GM20431 (cell line): ENCODE data around the gene KRT81.
"Not testable (repeated sequence)": the region's sequence is repeated elsewhere in the genome, so short reads cannot be mapped to it uniquely, and the experiment has no call there.

Experiments used
- in situ Hi-C: fragments of 300-500 bp; cut with MseI, MboI; formaldehyde crosslinking; loops from one replicate; pipeline ENCODE4 v1.15.0; 2020; ENCODE audit warnings: low sequenced_read_pairs; ENCODE audit not compliant: unreplicated experiment

Gene KRT81

DNA sequence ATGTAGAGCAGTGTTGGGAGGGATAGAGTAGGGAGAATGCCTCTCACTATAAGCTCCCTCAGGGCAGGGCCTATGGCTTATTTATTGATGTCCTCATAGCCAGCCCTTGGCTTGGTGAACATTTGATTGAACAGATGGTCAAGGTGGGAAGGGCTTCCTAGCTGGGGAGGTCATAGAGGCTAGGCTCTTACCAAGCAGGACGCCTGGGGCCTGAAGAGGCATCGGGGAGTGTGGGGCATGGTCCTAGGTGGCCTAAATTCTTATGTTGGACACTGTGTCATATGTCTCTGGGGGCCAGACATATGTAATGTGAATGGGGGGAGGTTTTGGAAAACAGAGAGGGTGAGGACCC, 34.8 kb downstream of the KRT81 start:
- in situ Hi-C loops, result no loop called here

DNA sequence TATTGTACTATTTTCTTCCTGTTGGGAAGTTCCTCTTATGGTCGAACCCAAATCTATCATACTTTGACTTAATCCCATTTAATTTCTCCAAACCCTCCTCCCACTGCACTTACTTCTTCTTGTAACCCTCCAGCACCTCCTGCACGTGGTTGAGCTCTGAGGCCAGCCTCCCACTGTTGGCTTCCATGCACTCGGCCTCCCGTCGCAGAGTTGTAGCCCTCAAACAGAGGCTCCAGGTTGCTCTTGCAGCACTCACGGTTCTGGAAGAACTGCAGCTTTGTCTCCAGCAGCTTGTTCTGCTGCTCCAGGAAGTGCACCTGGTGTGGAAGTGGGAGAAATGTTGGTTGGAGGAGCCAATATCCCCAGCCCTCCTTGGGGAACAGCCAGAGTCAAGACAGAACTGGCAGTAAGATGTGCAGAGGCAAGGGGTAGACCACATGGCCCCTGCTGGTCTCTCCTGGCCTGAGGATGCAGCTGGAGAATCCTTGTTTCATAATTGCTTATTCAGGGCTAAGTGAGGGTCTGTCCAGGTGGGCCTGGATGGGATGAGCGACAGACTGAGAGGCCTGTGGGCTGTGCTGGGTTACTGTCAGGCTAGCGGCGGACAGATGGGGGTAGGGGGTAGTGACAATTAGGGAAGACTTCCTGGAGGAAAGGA, 35.3 kb downstream of the KRT81 start:
- in situ Hi-C loops, result no loop called here

DNA sequence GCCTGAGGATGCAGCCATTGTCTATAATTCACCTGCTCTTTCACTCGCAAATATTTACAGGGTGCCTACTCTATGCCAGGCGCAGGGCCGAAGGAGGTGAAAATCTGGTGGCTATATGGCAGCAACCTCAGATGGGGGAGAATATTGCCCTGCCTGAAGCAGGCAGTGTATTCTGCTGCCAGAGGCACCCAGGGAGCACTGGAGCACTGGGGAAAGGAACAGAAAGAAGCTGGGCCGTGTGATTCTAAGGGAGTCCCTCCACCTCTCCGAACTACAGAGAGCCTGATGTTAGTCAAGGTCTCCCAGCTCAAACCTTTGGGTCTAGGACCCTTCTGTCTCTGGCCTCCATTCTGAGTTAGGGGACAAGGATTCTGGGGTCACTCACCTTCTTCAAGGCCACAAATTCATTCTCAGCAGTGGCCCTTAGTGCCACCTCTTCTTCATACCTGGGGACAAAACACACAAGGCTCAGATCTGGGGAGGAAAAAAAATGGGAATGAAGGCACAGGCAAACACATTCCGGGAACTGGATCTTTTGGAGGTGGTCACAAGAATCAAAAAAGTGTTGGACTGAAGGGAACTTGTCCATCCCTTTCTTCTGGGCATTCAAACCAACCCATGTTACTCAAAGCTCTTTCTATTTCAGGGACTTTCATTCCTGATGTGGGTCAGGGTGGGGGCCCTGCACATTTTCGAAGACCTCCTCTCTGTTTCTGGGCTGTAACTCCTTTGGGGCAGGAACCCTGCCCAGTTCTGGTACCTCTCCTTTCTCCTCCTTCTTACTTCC, 36.2 kb downstream of the KRT81 start:
- in situ Hi-C loops, result no loop called here

DNA sequence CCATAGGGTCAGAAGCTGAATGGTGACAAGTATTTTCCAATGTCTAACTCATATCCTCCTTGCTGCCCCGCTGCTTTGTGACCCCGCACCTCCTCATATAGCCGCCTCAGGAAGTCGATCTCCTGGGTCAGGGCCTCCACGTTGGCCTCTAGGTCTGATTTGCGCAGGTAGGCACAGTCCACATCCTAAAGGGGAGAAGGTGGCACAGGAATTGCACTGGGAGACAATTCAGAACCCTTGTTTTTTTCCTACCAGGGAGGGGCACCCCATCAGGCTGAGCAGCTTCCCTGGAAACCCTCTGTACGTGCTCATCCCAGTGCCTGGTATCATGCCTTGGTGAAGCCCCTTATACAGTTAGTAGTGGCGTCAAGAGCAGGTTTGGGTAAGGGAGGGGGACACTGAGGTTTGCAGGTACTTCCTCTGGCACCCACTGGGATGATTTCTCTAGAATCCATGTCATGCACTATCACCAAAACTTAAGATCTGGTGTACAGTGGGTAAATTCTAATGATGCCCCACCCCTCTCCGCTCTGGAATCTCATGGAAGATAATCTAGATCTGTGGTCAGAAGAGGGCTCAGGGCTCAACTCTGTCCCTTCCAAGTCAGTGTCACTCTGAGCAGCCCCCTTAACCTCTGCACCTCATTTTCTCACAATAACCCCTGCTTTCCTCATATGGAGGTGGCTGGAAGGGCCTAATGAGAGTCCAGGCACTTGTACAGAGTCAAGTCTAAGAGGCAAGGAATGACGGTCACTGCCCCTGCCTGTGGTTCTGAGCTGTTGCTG, 37.0 kb downstream of the KRT81 start:
- in situ Hi-C loops, result no loop called here

DNA sequence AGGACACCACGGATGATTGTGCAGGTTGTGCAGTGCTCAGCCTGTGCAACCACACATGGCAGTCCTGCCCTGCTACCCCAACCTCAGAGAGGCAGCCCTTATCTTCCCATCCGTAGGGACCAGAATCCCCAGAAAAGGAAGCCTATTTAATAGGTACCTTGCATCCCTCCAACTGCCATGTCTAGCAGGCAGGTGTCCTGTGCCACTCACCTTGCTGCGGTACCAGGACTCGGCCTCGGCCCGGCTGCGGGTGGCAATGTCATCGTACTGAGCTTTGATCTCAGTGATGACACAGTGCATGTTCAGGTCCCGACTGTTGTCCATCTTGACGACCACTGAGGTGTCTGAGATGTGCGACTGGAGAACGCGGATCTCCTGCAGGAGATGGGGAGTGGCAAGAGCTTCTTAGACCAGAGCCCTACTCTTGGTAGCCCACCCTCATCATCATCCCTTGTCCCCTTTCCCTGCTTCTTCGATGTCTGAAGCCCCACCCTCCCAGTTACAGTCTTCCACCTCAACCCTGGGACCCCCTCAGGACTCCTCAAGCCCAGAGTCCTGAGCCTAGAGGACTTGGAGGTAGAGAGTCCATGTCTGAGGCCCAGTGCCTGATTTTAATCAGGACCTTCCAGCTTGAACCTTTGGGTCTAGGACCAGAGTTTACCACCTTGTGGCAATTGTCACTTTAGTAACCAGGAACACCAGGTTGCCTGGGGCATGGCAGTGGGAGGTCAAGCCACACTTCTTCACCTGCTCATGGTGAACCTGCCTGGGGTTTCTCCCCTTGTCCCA, 37.7 kb downstream of the KRT81 start:
- in situ Hi-C loops, result no loop called here

DNA sequence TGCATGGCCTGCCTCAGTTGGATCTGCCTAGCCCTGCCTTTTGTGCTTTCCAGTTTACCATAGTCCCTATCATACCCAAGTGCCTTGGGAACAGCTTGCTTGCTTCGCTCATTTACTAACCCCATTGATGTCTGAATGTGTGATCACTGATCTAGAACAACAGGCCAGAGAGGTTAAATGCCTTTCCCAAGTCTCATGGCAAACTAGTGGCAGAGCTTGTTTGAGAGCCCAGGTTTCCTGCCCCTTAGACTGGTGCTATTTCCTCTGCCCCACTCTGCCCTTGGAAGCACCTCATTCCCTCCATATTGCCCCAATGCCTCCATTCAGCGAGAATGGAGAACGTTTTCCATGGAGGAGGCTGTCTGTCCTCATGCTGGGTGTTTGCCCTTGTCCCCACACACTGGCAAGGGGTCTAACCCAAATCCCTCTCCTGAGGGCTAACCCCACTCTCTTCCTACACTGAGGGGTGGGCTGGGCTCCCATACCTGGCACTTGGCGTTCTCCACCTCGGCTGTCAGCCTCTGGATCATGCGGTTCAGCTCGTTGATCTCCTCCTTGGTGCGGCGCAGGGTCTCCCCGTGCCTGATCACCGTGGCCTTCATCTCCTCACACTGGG, 38.5 kb downstream of the KRT81 start:
- in situ Hi-C loops, result no loop called here

DNA sequence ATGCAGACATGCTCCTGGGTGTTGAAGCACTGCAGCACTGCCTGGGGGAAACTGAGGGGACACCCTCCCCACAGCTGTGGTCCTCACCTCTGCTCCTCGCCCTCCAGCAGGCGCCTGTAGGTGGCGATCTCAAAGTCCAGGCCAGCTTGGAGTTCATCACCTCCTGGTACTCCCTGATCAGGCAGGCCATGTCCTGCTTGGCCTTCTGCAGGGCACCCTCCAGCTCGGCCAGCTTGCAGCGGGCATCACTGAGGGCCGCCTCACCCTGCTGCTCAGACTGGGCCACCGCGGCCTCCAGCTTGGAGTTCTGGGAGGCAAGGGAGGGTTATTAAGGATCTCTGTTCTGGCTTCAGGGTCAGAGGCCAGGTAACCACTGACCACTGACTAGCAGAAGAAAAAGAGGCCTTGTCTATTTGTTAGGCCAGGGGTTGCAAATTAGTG, 39.1 kb downstream of the KRT81 start:
- in situ Hi-C loops, result not testable (repeated sequence)

DNA sequence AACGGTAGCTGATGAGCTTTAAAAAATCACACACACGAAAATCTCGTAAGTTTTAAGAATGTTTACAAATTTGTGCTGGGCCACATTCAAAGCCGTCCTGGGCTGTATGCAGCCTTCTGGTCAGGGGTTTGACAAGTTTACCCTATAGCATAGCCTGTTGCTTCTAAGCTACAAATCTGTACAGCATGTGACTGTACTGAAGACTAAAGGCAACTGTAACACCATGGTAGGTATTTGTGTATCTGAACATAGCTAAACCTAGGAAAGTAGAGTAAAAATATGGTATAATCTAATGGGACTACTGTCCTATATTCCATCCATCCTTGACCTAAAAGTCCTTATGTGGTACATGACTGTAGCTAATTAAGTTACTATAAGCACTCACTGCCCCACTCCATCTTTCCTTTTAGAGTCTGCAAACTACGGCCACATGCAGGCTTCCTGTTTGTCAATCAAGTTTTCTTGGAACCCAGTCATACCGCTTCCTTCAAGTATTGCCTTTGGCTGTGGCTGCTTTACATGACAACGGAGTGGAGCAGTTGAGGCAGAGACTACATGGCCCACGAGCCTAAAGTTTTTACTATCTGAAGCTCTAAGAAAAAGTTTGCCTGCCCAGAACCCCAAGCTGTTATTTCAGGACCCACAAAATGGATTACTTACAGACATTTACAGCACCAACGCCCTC, 39.8 kb downstream of the KRT81 start:
- in situ Hi-C loops, result no loop called here

DNA sequence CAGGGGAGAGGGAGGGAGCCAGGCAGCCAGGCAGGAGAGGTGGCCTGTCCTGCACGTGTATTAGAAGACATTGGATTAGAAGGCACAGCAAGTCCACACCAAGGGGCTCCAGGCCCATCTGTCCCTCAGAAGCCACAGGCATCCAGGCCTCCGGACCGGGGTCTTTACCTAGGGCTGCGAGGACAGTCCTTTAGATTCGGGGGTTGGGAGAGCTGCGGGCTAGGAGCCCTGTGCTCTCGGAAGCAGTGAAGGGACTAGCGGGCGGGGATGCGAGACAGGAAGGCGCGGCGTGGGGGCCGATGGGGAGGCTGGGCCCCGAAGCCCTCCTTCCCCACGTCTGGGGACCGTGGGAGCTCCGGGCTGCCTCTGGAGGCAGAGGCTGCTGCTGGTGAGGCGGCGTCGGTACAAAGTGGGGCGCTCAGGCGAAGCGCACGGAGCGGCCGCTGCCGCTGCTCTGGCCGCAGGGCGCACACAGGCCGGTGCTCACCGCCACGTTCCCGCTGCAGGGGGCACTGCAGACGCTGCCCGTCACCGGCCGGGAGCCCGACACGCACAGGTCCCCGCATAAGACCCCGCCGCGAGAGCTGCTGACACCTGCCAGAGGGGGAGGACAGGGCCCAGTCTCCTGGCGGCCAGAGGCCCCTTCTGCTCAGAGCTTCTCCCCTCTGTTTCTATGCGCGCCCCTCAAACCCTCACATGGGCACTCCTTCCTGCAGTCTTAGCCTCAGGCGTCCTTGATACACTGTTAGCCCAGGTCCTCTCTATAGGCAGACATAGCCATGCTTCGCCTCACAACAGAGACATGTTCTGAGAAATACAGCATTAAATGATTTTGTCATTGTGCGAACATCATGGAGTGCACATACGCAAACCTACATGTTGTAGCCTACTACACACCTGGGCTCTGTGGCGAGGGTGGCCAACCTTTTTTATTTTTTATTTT, 41.0 kb downstream of the KRT81 start:
- in situ Hi-C loops, result no loop called here

DNA sequence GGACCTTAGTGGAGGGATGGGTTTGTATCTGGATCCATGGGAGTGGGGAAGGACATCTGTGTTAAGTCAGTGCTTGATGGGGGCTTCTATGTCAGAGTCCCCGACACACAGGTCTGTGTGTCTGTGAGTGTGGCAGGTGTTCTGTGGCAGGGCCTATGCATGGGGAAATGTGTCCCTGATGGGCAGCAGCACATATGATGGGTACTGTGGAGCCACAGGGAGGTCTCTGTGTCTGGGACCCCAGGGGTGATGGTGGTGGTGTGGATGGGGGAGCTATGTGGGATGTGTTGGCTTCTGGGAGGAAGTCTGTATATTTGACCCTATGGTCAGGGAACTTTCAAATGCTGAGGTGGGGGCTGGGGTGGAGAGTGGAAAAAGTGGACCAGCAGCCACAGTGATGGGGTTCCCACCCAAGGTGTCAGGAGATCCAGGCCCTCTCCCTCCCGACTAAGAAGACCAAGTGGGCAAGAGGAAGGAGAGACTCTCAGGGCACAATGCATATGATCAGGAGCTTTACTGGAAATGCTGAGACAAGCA, 41.8 kb downstream of the KRT81 start:
- in situ Hi-C loops, result no loop called here

DNA sequence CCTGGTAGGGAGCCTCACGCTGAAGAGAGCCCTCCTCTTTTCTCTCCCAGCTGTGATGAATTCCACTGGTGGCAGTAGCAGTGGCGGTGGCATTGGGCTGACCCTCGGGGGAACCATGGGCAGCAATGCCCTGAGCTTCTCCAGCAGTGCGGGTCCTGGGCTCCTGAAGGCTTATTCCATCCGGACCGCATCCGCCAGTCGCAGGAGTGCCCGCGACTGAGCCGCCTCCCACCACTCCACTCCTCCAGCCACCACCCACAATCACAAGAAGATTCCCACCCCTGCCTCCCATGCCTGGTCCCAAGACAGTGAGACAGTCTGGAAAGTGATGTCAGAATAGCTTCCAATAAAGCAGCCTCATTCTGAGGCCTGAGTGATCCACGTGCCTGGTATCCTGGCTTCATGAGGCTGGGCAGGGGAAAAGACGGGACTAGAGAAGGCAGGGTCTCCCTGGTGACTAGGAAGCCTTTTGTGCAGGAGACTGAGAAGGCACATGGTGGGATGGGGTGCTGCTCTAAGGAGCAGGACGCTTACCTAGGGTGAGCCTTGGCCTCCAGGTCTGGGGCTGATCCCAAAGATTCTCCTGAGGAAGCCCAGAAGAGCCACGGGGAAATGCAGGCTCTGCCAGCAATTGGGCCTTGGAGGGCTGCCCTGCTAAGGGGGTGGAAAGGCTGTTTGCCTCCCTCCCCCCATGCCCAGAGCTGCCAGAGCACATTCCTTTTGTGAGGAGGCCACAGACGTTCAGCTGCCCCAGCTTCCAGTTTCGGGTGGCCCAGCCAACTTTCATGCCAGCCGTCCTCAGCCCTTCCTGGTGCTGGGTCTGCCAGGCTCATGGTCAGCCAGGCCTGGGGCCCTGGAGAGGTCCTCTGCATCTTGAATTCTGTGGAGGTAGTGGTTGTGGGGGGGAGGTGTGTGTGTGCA, 42.5 kb downstream of the KRT81 start:
- in situ Hi-C loops, result no loop called here

DNA sequence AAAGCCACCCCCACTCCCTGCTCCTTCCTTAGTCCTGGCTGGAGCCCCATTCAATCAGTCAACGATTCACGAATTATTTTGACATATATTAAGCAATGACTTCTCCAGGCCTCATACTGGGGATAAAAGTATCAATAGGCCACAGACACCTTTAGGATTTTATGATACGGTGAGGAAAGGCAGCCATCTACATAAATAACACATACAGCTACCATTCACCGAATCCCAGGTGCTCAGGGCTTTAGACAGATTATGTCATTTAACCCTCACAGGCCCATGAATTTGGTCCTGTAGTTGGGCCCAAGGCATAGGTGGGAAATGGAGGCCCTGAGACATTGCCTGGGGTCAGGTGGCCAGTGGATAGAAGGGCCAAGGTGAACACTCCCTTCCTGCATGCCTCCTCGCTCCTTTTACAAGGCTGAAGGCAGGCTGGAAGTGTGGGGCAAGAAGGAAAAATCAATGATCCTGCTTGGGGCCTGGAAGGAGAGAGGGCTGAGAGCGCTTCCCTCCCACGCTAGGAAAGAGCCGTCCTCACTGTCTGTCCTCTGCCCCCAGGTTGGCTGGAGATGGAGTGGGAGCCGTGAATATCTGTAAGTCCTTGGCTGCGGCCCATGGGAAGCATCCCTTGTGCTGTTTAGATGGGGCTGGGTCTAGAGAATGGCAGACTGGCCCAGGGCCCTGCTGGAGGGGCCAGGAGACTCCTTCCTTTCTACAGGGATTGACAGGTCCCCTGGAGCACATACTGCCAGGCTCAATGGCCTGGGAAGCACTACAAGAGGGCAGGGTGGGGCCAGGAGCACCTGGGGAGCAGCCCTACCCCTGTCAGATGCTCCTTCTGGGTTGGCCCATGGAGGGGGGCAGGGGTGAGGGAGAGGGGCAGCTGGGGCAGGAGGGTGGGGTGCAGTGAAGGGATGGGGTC, 43.5 kb downstream of the KRT81 start:
- in situ Hi-C loops, result no loop called here

DNA sequence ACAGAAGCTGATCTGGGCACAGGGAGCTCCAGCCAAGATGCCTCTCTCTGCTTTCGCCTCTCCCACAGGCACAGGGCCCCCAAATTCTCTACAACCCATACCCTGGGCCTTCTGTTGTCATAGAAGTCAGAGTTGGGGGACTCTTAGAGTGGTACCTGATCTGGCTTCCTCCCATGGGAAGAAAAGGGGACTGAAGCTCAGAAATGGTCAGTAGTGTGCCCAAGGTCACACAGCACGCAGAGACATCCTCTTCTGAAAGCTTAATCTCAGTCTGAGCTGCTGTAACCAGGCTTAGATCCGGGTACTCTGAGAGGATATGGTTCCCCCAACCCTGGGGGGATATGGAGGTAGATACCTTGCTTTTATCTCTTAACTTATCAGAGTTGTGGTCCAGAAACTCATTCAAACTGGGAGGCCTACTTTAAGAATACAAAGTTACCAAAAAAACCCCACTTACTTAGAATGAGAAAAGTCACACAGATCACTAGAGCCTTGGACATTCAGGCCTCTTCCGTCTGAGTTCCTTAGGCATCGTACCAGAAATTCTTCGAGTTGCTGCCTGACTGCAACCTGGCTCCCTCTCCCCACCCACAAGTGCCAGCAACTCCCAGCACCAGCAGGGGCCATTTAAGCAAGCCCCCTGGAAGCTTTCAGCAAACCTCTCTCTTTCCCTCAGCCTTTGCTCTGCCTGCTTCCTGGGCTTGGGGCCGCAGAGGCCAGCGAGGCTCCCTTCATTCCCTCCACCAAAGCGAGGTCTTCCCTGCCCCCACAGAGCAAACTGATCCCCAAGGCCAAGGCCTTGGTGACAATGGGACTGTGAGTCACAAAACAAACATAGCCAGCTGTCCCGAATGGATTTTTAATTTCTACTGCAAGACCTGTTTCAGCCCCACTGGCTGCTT, 44.4 kb downstream of the KRT81 start:
- in situ Hi-C loops, result no loop called here

DNA sequence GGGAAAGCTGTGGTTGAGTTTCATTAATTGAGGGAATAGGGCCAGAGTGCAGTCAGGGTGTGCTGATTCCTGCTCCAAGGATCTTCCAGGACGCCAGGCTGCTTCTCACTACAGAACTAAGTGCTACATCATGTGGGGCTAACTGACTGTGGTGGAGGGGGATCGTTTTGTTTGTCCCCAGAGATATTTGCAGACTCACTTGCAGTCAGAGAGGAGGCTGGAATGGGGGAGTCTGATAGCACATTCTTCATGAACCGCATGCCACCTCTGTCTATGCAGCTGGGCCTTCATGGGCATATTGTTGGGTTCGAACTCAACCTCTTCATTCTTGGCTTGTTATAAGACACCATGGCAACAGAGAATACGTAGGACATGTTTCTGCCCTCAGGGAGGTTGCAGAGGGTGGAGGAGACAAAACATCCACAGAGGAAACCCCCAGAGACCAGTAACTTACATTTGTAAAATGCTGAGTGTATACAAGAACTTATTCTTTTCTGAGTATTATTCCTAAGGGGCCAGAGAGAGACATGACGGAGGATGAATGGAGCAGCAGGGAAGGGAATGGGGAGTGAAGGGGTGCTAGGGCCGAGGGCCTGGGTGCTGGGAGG, 45.3 kb downstream of the KRT81 start:
- in situ Hi-C loops, result no loop called here
